H1 (cell line): ENCODE results near the gene CLEC12A. TPM values are rescaled to one million over a fixed set of nuclear protein-coding genes. Genes with fewer than 3 reads are reported as not detected.

Source experiments
- HDAC2 ChIP-seq, 2 experiments: fragments of 300-600 bp in 1 of 2; sonication (generic) in 1 of 2; IDR thresholded peaks; 2 replicates each; pipeline ENCODE4 v1.6.1; 2011 to 2012; ENCODE audit warnings: low read depth in 2 of 2, low read length in 2 of 2, mild to moderate bottlenecking in 2 of 2, moderate library complexity in 2 of 2, borderline replicate concordance in 1 of 2, inconsistent platforms in 1 of 2
- POLR2A ChIP-seq, 2 experiments: IDR thresholded peaks; 1 replicate in 1 of 2; 2 replicates in 1 of 2; pipeline ENCODE4 v1.6.1; 2011; ENCODE audit warnings: low read depth in 2 of 2, low read length in 2 of 2, mild to moderate bottlenecking in 2 of 2; ENCODE audit errors: control extremely low read depth in 1 of 2
- POU5F1 ChIP-seq: IDR thresholded peaks from 2 replicates; pipeline ENCODE4 v1.6.1; 2011; ENCODE audit warnings: low read depth, mild to moderate bottlenecking, low read length, moderate library complexity
- SP2 ChIP-seq: IDR thresholded peaks from 2 replicates; pipeline ENCODE4 v1.6.1; 2012; ENCODE audit warnings: mild to moderate bottlenecking, low read length, inconsistent platforms
- ZNF274 ChIP-seq: IDR thresholded peaks from 2 replicates; pipeline ENCODE4 v1.7.0; 2012; ENCODE audit warnings: low read length, borderline replicate concordance; ENCODE audit errors: extremely low read depth
- polyA plus RNA-seq, 7 experiments: library from polyadenylated mRNA; depleted of rRNA in 3 of 7; stranded (reverse) in 5 of 7; unstranded in 2 of 7; fragments of >200 nt in 5 of 7; fragments of 200-250 nt in 2 of 7; gene quantifications; 1 replicate in 5 of 7; 2 replicates in 1 of 7; 4 replicates in 1 of 7; pipeline versions ENCODE4 v1.2.1 to v1.2.3, GENCODE V29; 2011 to 2013; ENCODE audit warnings: missing spikeins in 2 of 7, mixed read lengths in 2 of 7
- total RNA-seq: library from RNA; stranded (reverse); fragmentation: NEBNext Ultra II Directional; extraction: Animal tissue kit (Norgen Biotek cat#: 25700); gene quantifications from 2 replicates; pipeline ENCODE4 v1.2.1, GENCODE V29; 2021

The CLEC12A gene
- total and polyA plus RNA-seq, 2 of the 8 experiments (the other 6 are each of a cell fraction or from before 2014, with no cell fraction given), result not detected

GRCh38 chr12:9971181-9971580, at the start of gene CLEC12A (continued):
- TF ChIP-seq POLR2A (IDR thresholded peaks at IDR 0.05; ENCODE audit: control extremely low read depth in 1 of 2, low read depth in 2 of 2, low read length in 2 of 2) (no peak), POU5F1 (no peak), HDAC2 (IDR thresholded peaks at IDR 0.05; ENCODE audit: borderline replicate concordance in 1 of 2, low read depth in 2 of 2, low read length in 2 of 2) (no peak), SP2 (no peak), ZNF274 (no peak)
